ENCODE data around the gene NLGN2. TPM values are rescaled to one million over a fixed set of nuclear protein-coding genes. Genes with fewer than 3 reads are reported as not detected.

NLGN2 gene
- total RNA-seq, 1 experiment from 2014 or later = 70.2 TPM

DNA sequence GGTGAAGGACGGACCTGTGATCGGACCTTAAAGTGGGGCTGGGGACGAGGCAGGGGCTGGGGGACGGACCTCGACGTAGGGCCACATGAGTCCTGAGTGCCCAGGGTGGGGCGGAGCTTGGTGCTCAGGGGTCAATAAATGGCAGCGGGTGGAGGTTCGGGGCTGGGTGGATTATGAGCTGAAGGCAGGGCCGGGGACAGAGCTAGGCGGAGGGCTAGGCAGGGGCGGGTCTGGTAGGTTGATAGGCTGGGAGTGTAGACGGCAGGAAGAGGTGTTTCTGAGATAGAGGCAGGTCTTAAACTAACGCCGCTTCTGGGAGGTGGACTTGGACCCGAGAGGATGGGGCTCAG, 37.9 kb downstream of the NLGN2 start:
- Histone ChIP-seq H3K4ac (ENCODE audit: low read depth, low read length) (no peak overlapping the region), H2BK5ac (ENCODE audit: insufficient read length, low read length) (no peak overlapping the region), H2BK120ac (ENCODE audit: low read depth, low read length, poor library complexity, severe bottlenecking) (no peak overlapping the region), H2BK12ac (ENCODE audit: insufficient read length, low read depth, low read length) (no peak overlapping the region), H2AK5ac (ENCODE audit: insufficient read length, low read length) (no peak overlapping the region), H3K14ac (ENCODE audit: insufficient read depth, low read length) (no peak overlapping the region), H4K5ac (ENCODE audit: insufficient read length, low read depth, low read length) (no peak overlapping the region), H3K4me1 (ENCODE audit: insufficient read depth, low read length) (no peaks in the 10 kb centered on the region; the same call in 1 of the 2 replicates), H3K79me2 (ENCODE audit: insufficient read depth, low read length) (no peaks in the 10 kb centered on the region), H3K79me1 (ENCODE audit: insufficient read depth, low read depth, low read length, poor library complexity, severe bottlenecking) (no peaks in the 10 kb centered on the region), H3K18ac (ENCODE audit: insufficient read length, low read depth, low read length) (peak overlapping the region; percentile 59), H3K9ac (ENCODE audit: extremely low read depth, insufficient read length, low read length) (no peak overlapping the region), H4K8ac (replicated peaks; ENCODE audit: insufficient read length, low read depth, low read length) (no peak overlapping the region), H2AFZ (ENCODE audit: low read length) (no peak overlapping the region), H3K23ac (ENCODE audit: insufficient read length, low read depth, low read length) (no peak overlapping the region), H3K27ac (ENCODE audit: insufficient read length, low read depth, low read length) (no peak overlapping the region), H3K4me2 (ENCODE audit: insufficient read depth, insufficient read length, low read length) (peak overlapping the region; percentile 22), H2BK15ac (ENCODE audit: low read depth, low read length) (no peak overlapping the region), H4K91ac (ENCODE audit: insufficient read length, low read depth, low read length) (no peak overlapping the region), H4K20me1 (ENCODE audit: control insufficient read depth, insufficient read depth, insufficient read length) (no peaks in the 10 kb centered on the region), H3T11ph (ENCODE audit: low read length) (no peak overlapping the region), H3K56ac (ENCODE audit: insufficient read length, low read depth, low read length) (no peak overlapping the region), H2BK20ac (ENCODE audit: low read depth, low read length, poor library complexity, severe bottlenecking) (no peak overlapping the region), H3K9me3 (ENCODE audit: control insufficient read depth, low read depth, low read length) (no peaks in the 10 kb centered on the region), H3K23me2 (ENCODE audit: insufficient read length, low read depth, low read length, poor library complexity, severe bottlenecking) (peaks cover 7% of the 10 kb centered on the region), H3K27me3 (ENCODE audit: insufficient read depth, low read length) (peaks cover 1% of the 10 kb centered on the region; the same call in 1 of the 2 replicates)
- peak; percentile 99 for DNase-seq
- Mint-ChIP-seq H3K9me3 (no peaks in the 10 kb centered on the region; a peak in 1 of 5 replicates), H3K27ac (peak overlapping the region; percentile 97 to 99 (median 97)), H3K36me3 (ENCODE audit: insufficient read depth in 1 of 3, low read depth in 3 of 3) (peaks cover 7 to 23% (median 13%) of the 10 kb centered on the region in 3 experiments), H3K4me1 (peaks cover 30 to 46% of the 10 kb centered on the region in 2 experiments), H3K4me3 (peak overlapping the region; percentile 81 to 94), H3K27me3 (ENCODE audit: low read depth) (peaks cover 13% of the 10 kb centered on the region)
- TF ChIP-seq, protein P1, sequence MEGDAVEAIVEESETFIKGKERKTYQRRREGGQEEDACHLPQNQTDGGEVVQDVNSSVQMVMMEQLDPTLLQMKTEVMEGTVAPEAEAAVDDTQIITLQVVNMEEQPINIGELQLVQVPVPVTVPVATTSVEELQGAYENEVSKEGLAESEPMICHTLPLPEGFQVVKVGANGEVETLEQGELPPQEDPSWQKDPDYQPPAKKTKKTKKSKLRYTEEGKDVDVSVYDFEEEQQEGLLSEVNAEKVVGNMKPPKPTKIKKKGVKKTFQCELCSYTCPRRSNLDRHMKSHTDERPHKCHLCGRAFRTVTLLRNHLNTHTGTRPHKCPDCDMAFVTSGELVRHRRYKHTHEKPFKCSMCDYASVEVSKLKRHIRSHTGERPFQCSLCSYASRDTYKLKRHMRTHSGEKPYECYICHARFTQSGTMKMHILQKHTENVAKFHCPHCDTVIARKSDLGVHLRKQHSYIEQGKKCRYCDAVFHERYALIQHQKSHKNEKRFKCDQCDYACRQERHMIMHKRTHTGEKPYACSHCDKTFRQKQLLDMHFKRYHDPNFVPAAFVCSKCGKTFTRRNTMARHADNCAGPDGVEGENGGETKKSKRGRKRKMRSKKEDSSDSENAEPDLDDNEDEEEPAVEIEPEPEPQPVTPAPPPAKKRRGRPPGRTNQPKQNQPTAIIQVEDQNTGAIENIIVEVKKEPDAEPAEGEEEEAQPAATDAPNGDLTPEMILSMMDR (conservative IDR thresholded peaks at IDR 0.05) = no peak
- WGBS (ENCODE audit: extremely low coverage, insufficient read length, low lambda C conversion rate) = no CpG with 5 or more reads among the region's 16 CpGs
